GM18951 (cell line): ENCODE data around the gene BLOC1S5.

Experiments used
- POLR2A ChIP-seq: IDR thresholded peaks from 4 replicates; pipeline ENCODE4 v1.6.1; 2011; ENCODE audit warnings: mild to moderate bottlenecking; ENCODE audit not compliant: insufficient read length, insufficient read depth; ENCODE audit errors: extremely low read depth
- in situ Hi-C: fragments of 300-500 bp; cut with MboI; formaldehyde crosslinking; loops from one replicate; pipeline ENCODE4 v1.12.0; 2022; ENCODE audit warnings: low sequenced_read_pairs, mixed read lengths, inconsistent platforms; ENCODE audit not compliant: unreplicated experiment

BLOC1S5 gene, protein sequence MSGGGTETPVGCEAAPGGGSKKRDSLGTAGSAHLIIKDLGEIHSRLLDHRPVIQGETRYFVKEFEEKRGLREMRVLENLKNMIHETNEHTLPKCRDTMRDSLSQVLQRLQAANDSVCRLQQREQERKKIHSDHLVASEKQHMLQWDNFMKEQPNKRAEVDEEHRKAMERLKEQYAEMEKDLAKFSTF

GRCh38 chr6:8063761-8064637 is at the start of gene BLOC1S5:
BLOC1S5 (minus strand) TSS chr6:8064389; CDS start chr6:8064376, 13 bp downstream.
- TF ChIP-seq POLR2A: peak; percentile 87
- in situ Hi-C loops: no loop called here

DNA sequence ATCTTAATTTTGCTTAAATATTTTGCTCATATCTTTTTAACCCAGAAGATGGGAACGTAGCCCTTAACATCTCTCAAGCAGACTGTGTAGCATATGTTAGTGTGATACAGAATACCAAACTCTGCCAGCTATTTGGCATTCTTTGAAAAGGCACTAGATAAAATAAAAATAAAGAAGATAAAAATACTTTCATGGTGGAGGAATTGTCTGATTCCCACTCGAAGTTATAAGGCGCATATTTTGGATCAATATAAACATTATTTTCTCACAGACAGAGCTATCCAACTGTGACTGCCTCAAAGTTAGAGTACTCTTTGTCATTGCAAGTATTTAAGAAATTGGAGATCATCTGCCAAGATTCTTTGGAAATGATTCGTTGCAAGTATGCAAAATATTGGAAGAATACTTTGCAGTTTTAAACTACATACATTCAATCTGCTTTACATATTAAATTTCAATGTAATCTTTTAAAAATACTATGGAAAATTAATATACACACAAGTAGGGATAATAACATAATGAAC is 49.0 kb upstream of the BLOC1S5 start:
- in situ Hi-C loops: no loop called here
- no peak for TF ChIP-seq POLR2A

DNA sequence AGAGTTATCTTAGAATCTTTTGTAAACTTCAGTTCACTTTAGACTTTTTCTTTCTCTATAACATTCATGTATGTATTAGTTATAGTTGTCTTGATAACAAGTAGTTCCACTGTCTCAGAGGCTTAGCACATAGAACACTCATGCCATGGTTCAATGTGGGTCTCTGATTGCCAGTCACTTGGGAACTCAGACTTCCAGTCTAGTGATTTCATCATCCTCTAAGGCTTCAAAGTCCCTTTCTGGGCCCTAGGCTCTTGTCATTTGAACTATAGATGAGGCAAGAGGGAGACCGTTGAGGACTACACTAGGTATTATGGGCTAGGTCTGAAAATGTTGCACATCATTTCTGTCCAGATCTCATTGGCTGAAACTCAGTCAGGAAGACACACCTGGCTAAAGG is 46.5 kb upstream of the BLOC1S5 start:
- TF ChIP-seq POLR2A: no peak
- in situ Hi-C loops: no loop called here

DNA sequence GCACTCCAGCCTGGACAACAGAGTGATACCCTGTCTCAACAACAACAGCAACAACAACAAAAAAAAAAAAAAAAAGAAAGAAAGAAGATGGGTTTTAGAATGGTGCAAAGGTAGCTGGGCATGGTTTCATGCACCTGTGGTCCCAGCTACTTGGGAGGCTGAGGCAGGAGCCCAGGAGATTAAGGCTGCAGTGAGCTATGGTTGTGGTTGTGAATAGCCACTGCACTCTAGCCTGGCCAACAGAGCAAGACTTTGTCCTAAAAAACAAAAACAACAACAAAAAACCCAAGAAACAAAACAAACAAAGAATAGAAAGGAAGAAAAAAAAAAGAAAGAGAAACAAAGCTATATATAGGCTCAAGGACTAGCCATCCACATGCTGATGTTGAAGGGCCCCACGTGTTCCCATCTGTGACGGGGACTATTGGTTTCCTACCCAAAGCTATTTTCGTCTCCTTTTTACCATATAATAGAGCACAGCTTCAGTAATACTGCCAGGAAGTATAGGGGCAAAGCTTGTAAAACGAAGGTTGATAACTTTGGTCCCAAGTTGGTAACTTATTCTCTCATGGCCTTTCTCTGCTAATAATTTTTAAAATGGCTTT is 46.0 kb upstream of the BLOC1S5 start:
- in situ Hi-C loops: no loop called here
- TF ChIP-seq POLR2A: no peak

GRCh38 chr6:8108759-8109539 is 44.8 kb upstream of the BLOC1S5 start:
- in situ Hi-C loops: no loop called here

GRCh38 chr6:8108031-8108660 is 44.0 kb upstream of the BLOC1S5 start:
- no peak for TF ChIP-seq POLR2A
- in situ Hi-C loops: no loop called here

More at GRCh38 chr6:8108759-8109539, 44.8 kb upstream of the BLOC1S5 start:
- TF ChIP-seq POLR2A: no peak

DNA sequence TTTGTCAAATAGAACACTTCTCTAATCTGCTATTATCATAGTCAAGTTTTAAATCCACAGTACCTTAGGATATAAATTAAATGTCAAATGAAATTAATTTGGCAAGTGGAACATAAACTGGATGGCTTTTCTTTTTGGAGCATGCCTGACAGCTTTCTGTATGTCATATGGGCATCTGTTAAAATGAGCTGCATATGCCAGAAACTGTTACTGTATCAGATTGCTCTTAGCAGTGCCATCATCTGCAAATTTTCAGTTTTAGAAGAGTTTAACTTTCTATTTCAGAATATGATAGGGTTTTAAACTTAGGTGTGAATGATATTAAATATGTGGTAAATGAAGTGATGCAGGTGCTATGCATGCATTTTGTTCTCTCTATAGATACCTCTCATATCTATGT is 41.6 kb upstream of the BLOC1S5 start:
- in situ Hi-C loops: no loop called here
- TF ChIP-seq POLR2A: no peak

DNA sequence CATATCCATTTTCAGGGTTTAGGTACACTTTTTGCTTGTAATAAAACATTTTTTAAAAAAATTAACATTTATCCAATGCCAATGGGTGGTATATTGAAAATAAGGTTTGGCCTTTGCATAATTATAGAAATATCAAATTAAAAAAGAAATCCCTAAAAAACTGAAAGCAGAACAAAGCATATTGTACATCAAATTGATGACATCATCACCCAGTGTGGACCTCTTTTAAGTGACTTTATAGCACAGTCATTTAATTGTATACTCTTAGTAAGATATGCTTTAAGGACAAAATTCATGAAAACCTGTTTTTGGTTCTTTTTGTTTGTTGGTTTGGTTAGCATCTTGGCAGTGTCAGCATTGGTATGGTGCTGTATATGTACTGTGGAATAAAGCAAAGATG is 39.5 kb upstream of the BLOC1S5 start:
- in situ Hi-C loops: no loop called here
- no peak for TF ChIP-seq POLR2A

DNA sequence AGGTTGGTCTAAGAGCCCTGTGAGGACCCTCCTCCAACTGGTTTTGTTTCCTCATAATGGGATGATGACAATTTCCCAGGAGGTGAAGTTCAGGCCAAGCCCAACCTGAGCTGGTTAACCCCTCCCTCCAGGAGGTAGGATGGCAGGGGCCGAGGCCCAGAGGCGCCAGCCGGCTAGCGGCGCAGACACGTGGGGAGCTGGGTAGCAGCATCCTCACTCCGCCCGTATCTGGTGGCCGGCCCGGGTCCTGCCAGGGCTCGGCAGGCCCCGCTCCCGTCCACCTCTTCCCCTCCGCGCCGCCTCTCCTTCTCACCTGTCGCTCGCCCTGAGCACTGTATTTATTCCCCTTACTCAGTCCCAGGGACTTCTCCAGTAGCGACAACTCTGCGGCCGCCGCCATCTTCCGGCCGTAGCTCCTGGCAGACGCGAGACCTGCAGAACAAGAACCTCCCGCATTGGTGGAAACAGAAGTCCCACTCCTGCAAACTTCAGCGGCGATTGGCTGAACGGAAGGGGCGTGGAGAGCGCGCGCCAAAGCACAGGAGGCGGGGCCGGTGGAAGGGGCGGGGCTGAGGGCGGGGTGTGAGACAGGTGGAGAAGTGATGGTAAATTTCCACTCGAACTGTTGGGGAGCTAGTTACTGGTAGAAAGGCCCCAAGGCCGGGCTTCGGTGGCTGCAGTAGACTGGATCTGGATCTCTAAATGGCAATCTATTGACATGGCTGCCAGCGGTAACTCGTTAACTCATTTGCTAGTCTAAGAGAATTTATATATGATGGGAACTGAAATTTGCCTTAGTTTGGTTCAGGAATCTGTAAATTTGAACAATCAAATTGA is 38.2 kb upstream of the BLOC1S5 start, which contains the start of gene EEF1E1:
Gene EEF1E1 (minus strand): TSS at position 427 of the 837 bp plus-strand sequence. CDS start 27 bp downstream, at position 400.
- peak; percentile 79 for TF ChIP-seq POLR2A
- in situ Hi-C loops: no loop called here

- no peak for TF ChIP-seq POLR2A
- in situ Hi-C loops: no loop called here
Observed at GRCh38 chr6:8100159-8100854, 36.1 kb upstream of the BLOC1S5 start.

GRCh38 chr6:8090650-8091049 is 26.5 kb upstream of the BLOC1S5 start:
- in situ Hi-C loops: no loop called here
- no peak for TF ChIP-seq POLR2A

GRCh38 chr6:8088886-8089285 is 24.7 kb upstream of the BLOC1S5 start:
- in situ Hi-C loops: no loop called here
- no peak for TF ChIP-seq POLR2A
